ENCODE measurements around the gene ZNF319.

ZNF319 gene

DNA sequence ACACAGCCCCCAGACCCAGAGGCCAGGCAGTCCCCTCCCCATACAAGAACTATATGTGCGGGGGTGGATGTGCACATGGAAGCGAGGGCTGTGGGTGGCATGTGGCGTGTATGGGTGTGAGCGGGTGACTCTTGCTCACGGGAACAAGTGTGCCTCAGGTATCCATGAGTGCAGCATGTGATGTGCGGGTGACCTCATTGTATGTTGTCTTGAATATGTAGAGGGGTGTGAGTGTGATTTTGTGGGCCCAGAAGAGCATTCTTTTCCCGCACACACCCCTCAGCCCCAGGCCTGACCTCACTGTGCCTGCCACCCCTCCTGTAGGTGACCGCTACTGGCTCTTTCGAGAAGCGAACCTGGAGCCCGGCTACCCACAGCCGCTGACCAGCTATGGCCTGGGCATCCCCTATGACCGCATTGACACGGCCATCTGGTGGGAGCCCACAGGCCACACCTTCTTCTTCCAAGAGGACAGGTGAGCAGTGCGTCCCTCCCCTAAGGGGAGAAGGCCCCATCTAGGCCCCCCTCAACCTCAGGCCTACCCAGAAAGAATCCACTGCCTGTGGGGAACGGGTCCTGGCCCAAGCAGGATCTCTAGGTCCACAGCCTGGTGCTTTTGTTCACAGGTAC is 42.5 kb upstream of the ZNF319 start:
- no peaks in the 10 kb centered on the region for H3K4me1 ChIP-seq (ENCODE audit: insufficient read depth, low read length)
- no peaks in the 10 kb centered on the region for H3K36me3 ChIP-seq (ENCODE audit: insufficient read depth, low read length)
- H3K9ac ChIP-seq (ENCODE audit: low read depth, low read length), result no peak overlapping the region
- no peaks in the 10 kb centered on the region for H3K27me3 ChIP-seq (ENCODE audit: insufficient read depth, low read length, poor library complexity)
- no peak overlapping the region for H3K27ac ChIP-seq (ENCODE audit: low read length)
- no peaks in the 10 kb centered on the region for H3K9me3 ChIP-seq (ENCODE audit: insufficient read depth, low read length, severe bottlenecking)
- H3K4me3 ChIP-seq (ENCODE audit: low read depth in 1 of 2, low read length in 2 of 2), result no peak overlapping the region
- no peaks in the 10 kb centered on the region for H4K20me1 ChIP-seq (ENCODE audit: insufficient read depth, low read length)
- H2AFZ ChIP-seq (ENCODE audit: low read depth, low read length), result no peak overlapping the region
- no peaks in the 10 kb centered on the region for H3K79me2 ChIP-seq (ENCODE audit: insufficient read depth, low read length)
- ATAC-seq (ENCODE audit: insufficient read depth, low read depth) (no peak), DNase-seq (no peak)
- TF ChIP-seq, protein P1, sequence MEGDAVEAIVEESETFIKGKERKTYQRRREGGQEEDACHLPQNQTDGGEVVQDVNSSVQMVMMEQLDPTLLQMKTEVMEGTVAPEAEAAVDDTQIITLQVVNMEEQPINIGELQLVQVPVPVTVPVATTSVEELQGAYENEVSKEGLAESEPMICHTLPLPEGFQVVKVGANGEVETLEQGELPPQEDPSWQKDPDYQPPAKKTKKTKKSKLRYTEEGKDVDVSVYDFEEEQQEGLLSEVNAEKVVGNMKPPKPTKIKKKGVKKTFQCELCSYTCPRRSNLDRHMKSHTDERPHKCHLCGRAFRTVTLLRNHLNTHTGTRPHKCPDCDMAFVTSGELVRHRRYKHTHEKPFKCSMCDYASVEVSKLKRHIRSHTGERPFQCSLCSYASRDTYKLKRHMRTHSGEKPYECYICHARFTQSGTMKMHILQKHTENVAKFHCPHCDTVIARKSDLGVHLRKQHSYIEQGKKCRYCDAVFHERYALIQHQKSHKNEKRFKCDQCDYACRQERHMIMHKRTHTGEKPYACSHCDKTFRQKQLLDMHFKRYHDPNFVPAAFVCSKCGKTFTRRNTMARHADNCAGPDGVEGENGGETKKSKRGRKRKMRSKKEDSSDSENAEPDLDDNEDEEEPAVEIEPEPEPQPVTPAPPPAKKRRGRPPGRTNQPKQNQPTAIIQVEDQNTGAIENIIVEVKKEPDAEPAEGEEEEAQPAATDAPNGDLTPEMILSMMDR (IDR thresholded peaks at IDR 0.05; ENCODE audit: borderline replicate concordance, extremely low read depth, low read length, poor library complexity, severe bottlenecking), result no peak
- TF ChIP-seq EZH2 (IDR thresholded peaks at IDR 0.05; ENCODE audit: borderline replicate concordance, low read depth, low read length, severe bottlenecking), result no peak
- H3K4me2 ChIP-seq (ENCODE audit: insufficient read depth, low read length), result no peak overlapping the region

DNA sequence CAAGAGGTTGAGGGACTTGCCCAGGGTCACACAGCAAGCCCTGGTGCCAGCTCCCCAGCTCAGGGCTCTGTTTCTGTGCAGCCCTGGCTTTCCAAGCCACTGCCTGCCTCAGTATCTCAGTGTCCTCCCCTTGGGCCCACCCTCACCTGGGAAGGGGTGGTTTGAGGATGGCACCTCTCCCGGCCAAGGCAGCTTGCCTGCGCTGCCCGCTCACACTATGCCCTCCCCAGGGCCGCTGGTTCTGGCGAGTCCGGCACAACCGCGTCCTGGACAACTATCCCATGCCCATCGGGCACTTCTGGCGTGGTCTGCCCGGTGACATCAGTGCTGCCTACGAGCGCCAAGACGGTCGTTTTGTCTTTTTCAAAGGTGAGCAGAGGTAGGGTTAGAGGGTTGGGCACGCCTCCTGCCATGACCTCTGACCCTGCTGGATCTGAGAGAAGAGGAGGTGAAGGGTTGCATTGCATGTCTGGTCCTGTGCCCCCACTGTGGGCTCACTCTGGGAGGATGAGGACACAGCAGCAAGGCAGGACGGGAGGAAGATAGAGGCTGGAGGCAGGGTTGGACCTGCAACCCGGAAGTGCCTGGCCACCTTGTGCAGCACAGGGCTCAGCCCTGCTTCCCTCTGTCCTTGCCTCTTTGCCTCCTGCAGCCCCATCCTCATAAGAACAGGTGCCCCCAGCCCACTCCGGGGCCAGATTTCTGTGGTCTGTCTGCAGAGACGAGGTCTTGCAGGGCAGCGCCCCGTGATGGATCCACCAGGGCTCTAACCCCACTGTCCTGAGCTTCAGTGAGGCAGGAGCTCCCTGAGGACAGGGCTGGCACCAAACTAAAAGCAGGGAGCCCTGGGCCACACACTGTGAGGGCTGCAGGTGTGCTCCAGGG is 41.8 kb upstream of the ZNF319 start:
- no peak overlapping the region for H3K4me2 ChIP-seq (ENCODE audit: insufficient read depth, low read length)
- no peaks in the 10 kb centered on the region for H3K9me3 ChIP-seq (ENCODE audit: insufficient read depth, low read length, severe bottlenecking)
- no peak for ATAC-seq (ENCODE audit: insufficient read depth, low read depth)
- no peak for DNase-seq
- no peaks in the 10 kb centered on the region for H3K36me3 ChIP-seq (ENCODE audit: insufficient read depth, low read length)
- H3K27me3 ChIP-seq (ENCODE audit: insufficient read depth, low read length, poor library complexity), result no peaks in the 10 kb centered on the region
- no peak for TF ChIP-seq EZH2 (IDR thresholded peaks at IDR 0.05; ENCODE audit: borderline replicate concordance, low read depth, low read length, severe bottlenecking)
- TF ChIP-seq, protein P1 (IDR thresholded peaks at IDR 0.05; ENCODE audit: borderline replicate concordance, extremely low read depth, low read length, poor library complexity, severe bottlenecking), result no peak
- H3K9ac ChIP-seq (ENCODE audit: low read depth, low read length), result no peak overlapping the region
- no peaks in the 10 kb centered on the region for H3K4me1 ChIP-seq (ENCODE audit: insufficient read depth, low read length)
- H3K4me3 ChIP-seq (ENCODE audit: low read depth in 1 of 2, low read length in 2 of 2), result no peak overlapping the region
- H2AFZ ChIP-seq (ENCODE audit: low read depth, low read length), result no peak overlapping the region
- no peaks in the 10 kb centered on the region; the same call in 1 of the 2 replicates for H4K20me1 ChIP-seq (ENCODE audit: insufficient read depth, low read length)
- no peaks in the 10 kb centered on the region for H3K79me2 ChIP-seq (ENCODE audit: insufficient read depth, low read length)
- no peak overlapping the region for H3K27ac ChIP-seq (ENCODE audit: low read length)

DNA sequence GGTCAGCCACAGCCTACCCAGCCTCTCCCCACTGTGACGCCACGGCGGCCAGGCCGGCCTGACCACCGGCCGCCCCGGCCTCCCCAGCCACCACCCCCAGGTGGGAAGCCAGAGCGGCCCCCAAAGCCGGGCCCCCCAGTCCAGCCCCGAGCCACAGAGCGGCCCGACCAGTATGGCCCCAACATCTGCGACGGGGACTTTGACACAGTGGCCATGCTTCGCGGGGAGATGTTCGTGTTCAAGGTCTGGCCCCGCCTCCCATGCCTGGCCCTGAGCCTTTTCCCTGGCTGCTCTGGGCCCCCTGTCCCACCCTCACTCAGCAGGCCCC is 41.1 kb upstream of the ZNF319 start:
- H3K4me1 ChIP-seq (ENCODE audit: insufficient read depth, low read length), result no peaks in the 10 kb centered on the region
- no peaks in the 10 kb centered on the region; the same call in 1 of the 2 replicates for H4K20me1 ChIP-seq (ENCODE audit: insufficient read depth, low read length)
- ATAC-seq (ENCODE audit: insufficient read depth, low read depth) (no peak), DNase-seq (no peak)
- TF ChIP-seq, protein P1 (IDR thresholded peaks at IDR 0.05; ENCODE audit: borderline replicate concordance, extremely low read depth, low read length, poor library complexity, severe bottlenecking), result no peak
- TF ChIP-seq EZH2 (IDR thresholded peaks at IDR 0.05; ENCODE audit: borderline replicate concordance, low read depth, low read length, severe bottlenecking), result no peak
- H3K4me3 ChIP-seq (ENCODE audit: low read depth in 1 of 2, low read length in 2 of 2), result no peak overlapping the region
- no peaks in the 10 kb centered on the region for H3K27me3 ChIP-seq (ENCODE audit: insufficient read depth, low read length, poor library complexity)
- no peaks in the 10 kb centered on the region for H3K36me3 ChIP-seq (ENCODE audit: insufficient read depth, low read length)
- no peaks in the 10 kb centered on the region for H3K79me2 ChIP-seq (ENCODE audit: insufficient read depth, low read length)
- H3K4me2 ChIP-seq (ENCODE audit: insufficient read depth, low read length), result no peak overlapping the region
- no peaks in the 10 kb centered on the region for H3K9me3 ChIP-seq (ENCODE audit: insufficient read depth, low read length, severe bottlenecking)
- no peak overlapping the region for H2AFZ ChIP-seq (ENCODE audit: low read depth, low read length)
- H3K9ac ChIP-seq (ENCODE audit: low read depth, low read length), result no peak overlapping the region
- no peak overlapping the region for H3K27ac ChIP-seq (ENCODE audit: low read length)
